Daoy (cell line): ENCODE results near the gene DCAF11. TPM values are rescaled to one million over a fixed set of nuclear protein-coding genes. Genes with fewer than 3 reads are reported as not detected.

Experiments used
- DNase-seq: peaks from one replicate; pipeline ENCODE4 v3.0.0-alpha.2; 2015; ENCODE audit warnings: low read depth
- total RNA-seq: library from RNA; depleted of rRNA; stranded (reverse); fragments of >200 nt; shearing (Covaris generic); gene quantifications from 2 replicates; pipeline ENCODE4 v1.2.3, GENCODE V29; 2014

DCAF11 gene
- total RNA-seq, 1 experiment from 2014 or later = 68.9 TPM

GRCh38 chr14:24079491-24080141 lies 35.0 kb upstream of the DCAF11 start:
- DNase-seq = no peak

- no peak for DNase-seq
Measured at GRCh38 chr14:24080142-24080530, 34.4 kb upstream of the DCAF11 start.

- DNase-seq = peak; percentile 76
Measured at GRCh38 chr14:24080888-24081738, 33.5 kb upstream of the DCAF11 start.

- no peak for DNase-seq
Measured at GRCh38 chr14:24081739-24082211, 32.8 kb upstream of the DCAF11 start.

- DNase-seq = no peak
Measured at GRCh38 chr14:24082411-24083080, 32.0 kb upstream of the DCAF11 start.

GRCh38 chr14:24083462-24083861 lies 31.1 kb upstream of the DCAF11 start:
- no peak for DNase-seq

- no peak for DNase-seq
Measured at GRCh38 chr14:24084440-24084839, 30.1 kb upstream of the DCAF11 start.

- DNase-seq = no peak
Measured at GRCh38 chr14:24085215-24085614, 29.4 kb upstream of the DCAF11 start.

GRCh38 chr14:24086193-24086955 lies 28.2 kb upstream of the DCAF11 start:
- no peak for DNase-seq

- no peak for DNase-seq
Measured at GRCh38 chr14:24087004-24087403, 27.6 kb upstream of the DCAF11 start.

- DNase-seq = no peak
Measured at GRCh38 chr14:24088095-24088494, 26.5 kb upstream of the DCAF11 start.

- DNase-seq = no peak
Measured at GRCh38 chr14:24089890-24090289, 24.7 kb upstream of the DCAF11 start.

- no peak for DNase-seq
Measured at GRCh38 chr14:24092110-24092504, 22.5 kb upstream of the DCAF11 start.

- DNase-seq = no peak
Measured at GRCh38 chr14:24092505-24093206, 21.9 kb upstream of the DCAF11 start.

GRCh38 chr14:24093207-24093900 lies 21.2 kb upstream of the DCAF11 start:
- no peak for DNase-seq

- peak; percentile 96 for DNase-seq
Measured at GRCh38 chr14:24093901-24094840, 20.4 kb upstream of the DCAF11 start, which contains the start of gene PCK2. Gene PCK2, plus strand, starts transcription at chr14:24094311. Its CDS starts 95 bp downstream, at chr14:24094406.

- DNase-seq = peak; percentile 49
Measured at GRCh38 chr14:24094841-24095270, 19.7 kb upstream of the DCAF11 start.

- DNase-seq = peak; percentile 69
Measured at GRCh38 chr14:24095271-24096068, 19.1 kb upstream of the DCAF11 start.
